SK-N-MC (cell line): Measurements from ENCODE around the gene NEUROG1.

Source experiments
- EZH2 ChIP-seq: fragments of 200-600 bp; sonication (generic); IDR thresholded peaks from one replicate; pipeline ENCODE4 v1.6.1; 2017; ENCODE audit warnings: antibody characterized with exemption
- POLR2AphosphoS5 ChIP-seq: IDR thresholded peaks from 2 replicates; pipeline ENCODE4 v1.6.1; 2012; ENCODE audit warnings: mild to moderate bottlenecking, low read depth, low read length, borderline replicate concordance

- TF ChIP-seq EZH2: no peak
- no peak for TF ChIP-seq POLR2AphosphoS5
Measured at GRCh38 chr5:135565725-135566421, 30.1 kb upstream of the NEUROG1 start.
